HG02840 (cell line): ENCODE results near the gene TRPM5.

Source experiments
- ATAC-seq: cut with Tn5 transposase; IDR thresholded peaks from one replicate; pipeline ENCODE4 v1.9.1; 2021; ENCODE audit warnings: mild to moderate bottlenecking, moderate library complexity, moderate number of reproducible peaks; ENCODE audit not compliant: unreplicated experiment, low FRiP score

Gene TRPM5

GRCh38 chr11:2422461-2423156 is 21.7 kb downstream of the TRPM5 start:
- ATAC-seq: no peak

- no peak for ATAC-seq
Observed at GRCh38 chr11:2421996-2422395, 22.3 kb downstream of the TRPM5 start.

GRCh38 chr11:2421226-2421994 is 22.9 kb downstream of the TRPM5 start:
- ATAC-seq: no peak

- no peak for ATAC-seq
Observed at GRCh38 chr11:2420502-2421225, 23.6 kb downstream of the TRPM5 start.

GRCh38 chr11:2419638-2420501 is 24.4 kb downstream of the TRPM5 start:
- ATAC-seq: no peak

GRCh38 chr11:2418693-2419360 is 25.5 kb downstream of the TRPM5 start:
- ATAC-seq: no peak

GRCh38 chr11:2417856-2418692 is 26.2 kb downstream of the TRPM5 start:
- ATAC-seq: no peak

- no peak for ATAC-seq
Observed at GRCh38 chr11:2416765-2417164, 27.5 kb downstream of the TRPM5 start.

GRCh38 chr11:2415601-2416380 is 28.5 kb downstream of the TRPM5 start:
- ATAC-seq: no peak

- ATAC-seq: no peak
Observed at GRCh38 chr11:2415171-2415570, 29.1 kb downstream of the TRPM5 start.

- ATAC-seq: no peak
Observed at GRCh38 chr11:2414616-2415015, 29.7 kb downstream of the TRPM5 start.

GRCh38 chr11:2413742-2414579 is 30.4 kb downstream of the TRPM5 start:
- ATAC-seq: no peak

GRCh38 chr11:2412323-2412722 is 32.0 kb downstream of the TRPM5 start:
- no peak for ATAC-seq

GRCh38 chr11:2411446-2412305 is 32.6 kb downstream of the TRPM5 start:
- no peak for ATAC-seq

GRCh38 chr11:2410616-2411015 is 33.7 kb downstream of the TRPM5 start:
- ATAC-seq: no peak
